ENCODE results near the gene SYAP1.

- TF ChIP-seq CTCF (IDR thresholded peaks at IDR 0.05 in 2 of 3, conservative IDR thresholded peaks at IDR 0.05 in 1 of 3; ENCODE audit: control insufficient read depth in 2 of 3, extremely low read depth in 1 of 3, insufficient read depth in 1 of 3, low read depth in 3 of 3, low read length in 3 of 3) (no peak), CHD2 (IDR thresholded peaks at IDR 0.05; ENCODE audit: borderline replicate concordance, low read depth, low read length) (no peak), POLR2A (IDR thresholded peaks at IDR 0.05; ENCODE audit: low read depth, low read length) (no peak), JUND (IDR thresholded peaks at IDR 0.05; ENCODE audit: low read depth, low read length) (no peak)
Observed at GRCh38 chrX:16737024-16737423, 17.6 kb downstream of the SYAP1 start.
